HAP-1 (cell line): Measurements from ENCODE around the gene PPP3CA.

ENCODE experiments used
- DNase-seq, 2 experiments: peaks; one replicate each; pipeline ENCODE4 v3.0.0-alpha.2; 2016 to 2020; ENCODE audit warnings: low spot score in 2 of 2
- H3K27me3 ChIP-seq: fragments of 250-450 bp; sonication (Bioruptor Pico); 2 replicates; pipeline ENCODE4 v1.5.1; 2020; ENCODE audit warnings: low read depth, mild to moderate bottlenecking, moderate library complexity
- H3K36me3 ChIP-seq: fragments of 250-450 bp; sonication (Bioruptor Pico); replicated peaks from 2 replicates; pipeline ENCODE4 v1.5.1; 2020; ENCODE audit warnings: mild to moderate bottlenecking
- H3K4me1 ChIP-seq: fragments of 250-450 bp; sonication (Bioruptor Pico); 2 replicates; pipeline ENCODE4 v1.5.1; 2020; ENCODE audit warnings: mild to moderate bottlenecking
- H3K4me3 ChIP-seq: fragments of 250-450 bp; sonication (Bioruptor Pico); 2 replicates; pipeline ENCODE4 v1.5.1; 2020; ENCODE audit warnings: mild to moderate bottlenecking, moderate library complexity
- H3K9me3 ChIP-seq: fragments of 250-450 bp; sonication (Bioruptor Pico); 2 replicates; pipeline ENCODE4 v1.5.1; 2020; ENCODE audit warnings: mild to moderate bottlenecking, moderate library complexity
- in situ Hi-C: fragments of 300-500 bp; cut with MboI; formaldehyde crosslinking; loops from 3 replicates; pipeline ENCODE4 v1.14.3; 2020; ENCODE audit warnings: low sequenced_read_pairs, inconsistent platforms, mixed read lengths

The PPP3CA gene

DNA sequence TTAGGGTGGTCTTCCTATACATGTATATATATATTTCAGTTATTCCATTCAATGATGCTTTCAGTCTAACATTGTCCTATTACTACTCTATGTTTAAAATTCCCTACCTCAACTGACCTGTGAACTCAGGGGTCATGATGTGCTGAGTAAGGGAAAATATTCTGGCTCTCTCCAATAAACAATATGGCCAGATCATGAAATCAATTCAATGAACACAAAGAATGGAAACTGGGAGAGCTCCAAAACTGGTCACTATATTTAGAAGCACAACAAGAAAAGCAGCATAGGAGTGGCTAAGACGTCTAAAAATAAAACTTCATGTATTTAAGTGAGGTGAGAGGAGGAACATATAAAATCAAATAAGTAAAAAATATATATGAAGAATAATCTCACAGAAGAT is 304.5 kb downstream of the PPP3CA start:
- in situ Hi-C loops = no loop called here

DNA sequence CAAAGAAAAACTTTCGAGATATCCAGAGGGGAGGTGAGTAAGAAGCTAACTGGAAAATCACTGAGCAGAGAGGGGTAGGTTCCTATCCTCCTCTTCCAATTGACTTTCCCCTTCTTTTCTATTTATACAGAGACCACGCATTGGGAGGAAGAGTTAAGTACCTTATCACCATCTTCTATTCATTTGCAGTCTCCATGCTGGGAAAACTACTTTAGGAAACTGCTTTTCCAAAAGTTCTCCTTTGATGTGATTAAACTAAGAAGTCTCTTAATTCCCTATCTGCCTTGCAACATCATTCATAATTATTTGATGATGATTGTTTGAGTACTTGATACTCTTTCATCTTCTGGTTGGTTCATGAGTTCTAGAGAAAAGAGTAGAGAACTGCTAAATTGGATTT is 306.6 kb downstream of the PPP3CA start:
- Histone ChIP-seq H3K36me3 (no peaks in the 10 kb centered on the region; the same call in 1 of the 2 replicates), H3K9me3 (no peaks in the 10 kb centered on the region), H3K4me3 (no peak overlapping the region), H3K4me1 (no peaks in the 10 kb centered on the region), H3K27me3 (no peaks in the 10 kb centered on the region)
- in situ Hi-C loops = no loop called here
- no peak for DNase-seq

More for the DNA sequence above, 304.5 kb downstream of the PPP3CA start:
- H3K27me3 ChIP-seq = no peaks in the 10 kb centered on the region
- H3K4me1 ChIP-seq = no peaks in the 10 kb centered on the region
- no peaks in the 10 kb centered on the region for H3K9me3 ChIP-seq
- H3K36me3 ChIP-seq = no peaks in the 10 kb centered on the region; the same call in 1 of the 2 replicates
- no peak overlapping the region for H3K4me3 ChIP-seq
- DNase-seq = no peak

DNA sequence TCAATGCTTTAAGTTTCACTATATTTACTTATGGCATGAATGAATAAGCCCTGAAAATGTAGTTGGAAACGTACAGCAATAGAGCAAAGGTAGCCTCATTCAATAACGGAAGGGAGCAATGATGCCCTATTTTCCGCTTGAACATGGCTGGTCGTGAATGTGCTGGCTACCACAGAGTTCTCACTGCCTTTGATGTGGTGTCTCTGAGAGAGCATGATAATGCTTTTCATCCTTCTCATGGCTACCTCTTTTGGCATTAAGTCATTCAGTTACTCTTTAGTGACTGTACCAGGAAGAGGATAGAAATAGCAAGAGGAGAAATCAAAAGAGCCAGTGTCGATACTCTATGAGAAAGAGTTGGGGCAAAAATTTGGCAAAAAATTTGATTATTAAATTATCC is 308.0 kb downstream of the PPP3CA start:
- no peaks in the 10 kb centered on the region for H3K4me1 ChIP-seq
- no peak overlapping the region for H3K4me3 ChIP-seq
- no peaks in the 10 kb centered on the region for H3K27me3 ChIP-seq
- no peak for DNase-seq
- in situ Hi-C loops = no loop called here
- H3K36me3 ChIP-seq = no peaks in the 10 kb centered on the region
- no peaks in the 10 kb centered on the region for H3K9me3 ChIP-seq

DNA sequence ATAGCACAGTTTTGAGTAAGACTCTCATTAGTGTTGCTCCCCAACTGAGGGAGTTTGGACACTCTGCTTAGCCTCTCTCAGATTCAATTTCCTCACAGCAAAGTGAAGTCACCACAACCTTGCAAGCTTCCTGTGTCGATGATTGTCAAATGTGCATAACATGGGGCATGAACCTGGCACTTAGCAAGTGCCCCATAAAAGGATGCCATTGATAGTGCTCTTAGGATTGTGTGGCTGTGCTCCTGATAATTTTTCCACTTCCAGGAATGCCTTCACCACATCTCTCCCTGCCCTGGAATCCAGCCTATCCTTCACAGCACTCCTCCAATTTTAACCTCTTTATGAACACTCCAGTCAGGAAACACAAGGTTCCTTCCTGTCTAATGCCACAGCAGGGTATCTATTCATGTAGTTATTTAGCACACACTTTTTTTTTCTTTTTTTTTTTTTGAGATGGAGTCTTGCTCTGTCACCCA is 309.4 kb downstream of the PPP3CA start:
- in situ Hi-C loops = no loop called here
- H3K4me1 ChIP-seq = peaks cover 2% of the 10 kb centered on the region; the same call in 1 of the 2 replicates
- no peaks in the 10 kb centered on the region for H3K9me3 ChIP-seq
- H3K36me3 ChIP-seq = no peaks in the 10 kb centered on the region
- DNase-seq = no peak
- no peak overlapping the region for H3K4me3 ChIP-seq
- no peaks in the 10 kb centered on the region for H3K27me3 ChIP-seq

DNA sequence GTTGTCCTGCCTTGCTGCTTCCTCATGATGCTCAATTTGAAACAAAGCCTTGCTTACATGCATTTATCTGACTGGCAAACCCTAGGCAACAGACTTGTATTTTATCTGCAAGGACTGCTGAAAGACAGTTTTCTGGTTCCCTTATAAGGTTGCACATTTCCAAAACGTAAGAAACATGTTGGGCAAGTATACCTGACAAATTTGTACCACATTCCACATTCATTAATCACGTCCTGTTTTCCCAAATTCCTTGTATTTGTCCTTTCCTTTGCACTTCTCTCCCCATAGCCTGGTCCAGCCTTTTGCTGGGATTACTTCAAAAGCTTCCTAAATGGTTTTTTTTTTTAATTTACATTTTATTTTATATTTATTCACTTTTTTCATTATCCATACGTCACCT is 310.1 kb downstream of the PPP3CA start:
- Histone ChIP-seq H3K4me3 (no peak overlapping the region), H3K4me1 (peaks cover 9% of the 10 kb centered on the region), H3K36me3 (no peaks in the 10 kb centered on the region), H3K9me3 (no peaks in the 10 kb centered on the region), H3K27me3 (no peaks in the 10 kb centered on the region)
- in situ Hi-C loops = no loop called here
- DNase-seq = no peak

DNA sequence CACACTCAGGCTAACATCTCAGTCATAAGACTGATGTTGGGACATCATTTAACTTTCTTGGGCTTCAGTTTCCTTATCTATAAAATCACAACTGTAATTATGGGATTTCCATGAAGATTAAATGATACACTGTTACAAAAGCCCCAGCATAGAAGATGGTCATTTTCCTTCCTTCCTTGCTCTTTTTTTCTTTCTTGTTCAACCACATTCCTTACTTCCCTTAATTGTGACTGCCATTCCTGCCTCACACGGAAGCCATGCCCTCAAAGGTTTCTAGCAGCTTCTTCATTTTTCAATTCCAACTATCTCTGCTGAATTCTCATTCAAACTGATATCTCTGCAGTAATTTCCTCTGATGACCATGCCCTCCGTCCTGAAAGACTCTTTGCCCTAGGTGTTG is 311.8 kb downstream of the PPP3CA start:
- DNase-seq = no peak
- Histone ChIP-seq H3K4me1 (peaks cover 26% of the 10 kb centered on the region), H3K27me3 (no peaks in the 10 kb centered on the region), H3K4me3 (no peak overlapping the region), H3K36me3 (no peaks in the 10 kb centered on the region), H3K9me3 (no peaks in the 10 kb centered on the region)
- in situ Hi-C loops = no loop called here

DNA sequence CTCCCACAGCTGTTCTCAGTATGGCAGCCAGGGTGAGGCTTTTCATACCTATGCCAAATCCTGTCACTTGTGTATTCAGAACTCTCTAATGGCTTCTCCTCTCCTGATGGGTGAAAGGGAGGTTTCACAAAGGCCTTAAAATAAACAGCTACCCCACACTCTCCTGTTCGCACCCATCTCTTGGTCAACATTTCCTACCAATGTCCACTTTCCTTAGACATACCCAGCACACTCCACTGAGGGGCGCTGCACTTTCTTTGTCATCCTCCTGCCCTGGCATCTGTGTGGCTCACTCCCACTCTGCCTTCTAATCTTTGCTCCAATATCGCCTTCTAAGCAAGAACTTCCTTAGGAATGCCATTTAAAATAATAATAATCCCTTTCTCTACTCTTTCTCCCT is 313.3 kb downstream of the PPP3CA start:
- H3K4me1 ChIP-seq = peaks cover 36% of the 10 kb centered on the region
- H3K36me3 ChIP-seq = no peaks in the 10 kb centered on the region
- in situ Hi-C loops = no loop called here
- no peaks in the 10 kb centered on the region for H3K9me3 ChIP-seq
- peak in 1 of 2 experiments; percentile 28 for DNase-seq
- H3K27me3 ChIP-seq = no peaks in the 10 kb centered on the region
- no peak overlapping the region for H3K4me3 ChIP-seq

DNA sequence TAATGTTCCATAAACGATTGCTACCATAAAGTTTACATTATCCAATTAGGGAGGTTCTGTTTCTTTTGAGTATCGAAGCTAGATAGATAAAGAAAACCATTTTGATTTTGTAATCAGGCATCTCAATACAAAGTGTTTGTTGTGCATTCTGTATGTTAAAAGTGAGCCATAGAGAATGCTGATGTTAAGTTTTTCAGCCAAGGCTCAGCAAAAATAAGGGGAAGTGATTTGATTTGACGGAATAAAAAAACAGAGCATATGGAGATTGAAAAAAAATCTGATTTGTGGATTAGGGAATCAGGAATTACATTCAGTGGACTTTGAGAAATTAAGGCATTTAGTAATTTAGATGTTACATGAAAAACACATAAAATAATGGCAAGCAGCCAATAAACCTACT is 314.8 kb downstream of the PPP3CA start:
- Histone ChIP-seq H3K4me1 (peaks cover 50% of the 10 kb centered on the region), H3K27me3 (no peaks in the 10 kb centered on the region), H3K36me3 (no peaks in the 10 kb centered on the region), H3K4me3 (no peak overlapping the region), H3K9me3 (no peaks in the 10 kb centered on the region)
- DNase-seq = no peak
- in situ Hi-C loops = no loop called here

DNA sequence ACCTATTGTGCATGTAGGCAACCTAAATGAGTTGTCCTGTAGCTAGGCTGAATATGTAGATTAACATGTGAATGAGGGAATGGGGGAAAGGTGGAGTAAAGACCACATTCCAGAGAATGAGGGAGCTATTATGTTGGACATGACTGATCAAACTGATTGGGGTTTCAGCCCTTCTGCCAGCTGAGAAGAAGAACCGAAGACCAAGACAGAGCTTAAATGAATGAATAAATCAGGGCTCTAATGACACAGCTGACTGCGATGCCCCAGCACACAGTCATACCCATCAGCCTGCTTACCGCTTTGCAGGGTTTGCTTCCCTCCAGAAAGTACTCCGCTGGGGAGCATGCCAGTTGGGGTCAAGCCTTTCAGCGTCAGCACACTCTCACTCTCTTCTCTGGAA is 315.4 kb downstream of the PPP3CA start:
- peak; percentile 60 to 94 for DNase-seq
- no peaks in the 10 kb centered on the region for H3K36me3 ChIP-seq
- peaks cover 53% of the 10 kb centered on the region for H3K4me1 ChIP-seq
- no peaks in the 10 kb centered on the region for H3K9me3 ChIP-seq
- no peak overlapping the region for H3K4me3 ChIP-seq
- in situ Hi-C loops = no loop called here
- H3K27me3 ChIP-seq = no peaks in the 10 kb centered on the region

DNA sequence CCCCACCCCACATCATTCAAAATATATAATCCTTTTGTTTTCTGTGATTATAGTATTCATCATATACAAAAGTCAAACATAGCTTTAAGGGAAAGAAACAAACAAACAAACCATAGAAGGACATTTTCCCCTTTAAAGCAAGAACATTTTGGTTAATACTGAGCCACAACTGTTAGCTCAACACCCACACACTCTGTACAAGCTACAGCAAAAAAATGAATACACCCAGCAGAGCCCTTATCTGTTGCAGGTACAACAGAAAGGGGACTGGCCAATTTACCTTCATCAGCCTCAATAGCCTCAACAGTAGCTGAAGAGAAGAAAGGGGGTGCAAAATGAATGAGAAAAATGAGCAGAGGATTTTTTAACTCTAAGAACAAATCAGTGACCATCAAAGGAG is 318.4 kb downstream of the PPP3CA start:
- no peak for DNase-seq
- in situ Hi-C loops = no loop called here
- H3K27me3 ChIP-seq = no peaks in the 10 kb centered on the region
- no peak overlapping the region for H3K4me3 ChIP-seq
- H3K4me1 ChIP-seq = peaks cover 53% of the 10 kb centered on the region
- no peaks in the 10 kb centered on the region for H3K36me3 ChIP-seq
- H3K9me3 ChIP-seq = no peaks in the 10 kb centered on the region

DNA sequence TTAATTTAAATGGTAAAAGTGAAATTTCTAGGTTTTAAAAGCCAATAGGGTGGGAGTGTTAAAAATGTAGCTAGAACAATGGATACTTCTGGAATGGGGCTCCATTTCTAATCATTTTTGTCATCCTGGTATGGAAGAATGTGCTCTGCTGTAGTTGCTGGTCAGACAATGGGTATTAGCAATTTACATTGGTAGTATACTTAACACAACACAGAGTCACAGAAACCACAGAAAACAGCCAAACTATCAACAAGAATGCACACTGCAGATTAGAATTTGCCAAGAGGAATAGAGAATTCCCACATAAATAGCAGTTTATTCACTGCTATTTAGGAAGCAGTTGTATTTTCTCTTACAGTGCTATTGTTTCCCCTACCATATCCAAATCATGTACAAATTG is 319.6 kb downstream of the PPP3CA start:
- in situ Hi-C loops = no loop called here
- peaks cover 52% of the 10 kb centered on the region for H3K4me1 ChIP-seq
- no peaks in the 10 kb centered on the region for H3K9me3 ChIP-seq
- no peaks in the 10 kb centered on the region for H3K36me3 ChIP-seq
- H3K27me3 ChIP-seq = no peaks in the 10 kb centered on the region
- no peak overlapping the region for H3K4me3 ChIP-seq
- peak in 1 of 2 experiments; percentile 56 for DNase-seq

DNA sequence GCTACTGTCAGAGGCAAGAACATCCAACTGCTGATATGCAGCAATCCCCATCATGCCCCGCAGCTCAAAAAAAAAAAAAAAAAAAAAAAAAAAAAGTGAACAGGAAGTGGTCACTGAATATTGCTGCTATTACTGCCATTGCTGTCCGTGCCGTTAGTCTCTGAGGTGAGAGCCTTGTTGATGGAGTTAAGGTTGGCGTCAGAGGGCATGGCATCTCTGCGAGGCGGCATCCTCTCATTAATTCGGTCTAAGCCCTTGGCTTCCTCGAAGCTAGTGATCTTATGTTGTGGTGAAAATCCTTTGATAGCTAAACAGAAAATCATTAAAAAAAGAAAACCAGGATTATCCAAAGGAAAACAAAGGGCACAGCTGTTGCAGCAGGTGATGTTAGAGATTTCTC is 321.6 kb downstream of the PPP3CA start:
- no peaks in the 10 kb centered on the region for H3K9me3 ChIP-seq
- in situ Hi-C loops = no loop called here
- DNase-seq = no peak

DNA sequence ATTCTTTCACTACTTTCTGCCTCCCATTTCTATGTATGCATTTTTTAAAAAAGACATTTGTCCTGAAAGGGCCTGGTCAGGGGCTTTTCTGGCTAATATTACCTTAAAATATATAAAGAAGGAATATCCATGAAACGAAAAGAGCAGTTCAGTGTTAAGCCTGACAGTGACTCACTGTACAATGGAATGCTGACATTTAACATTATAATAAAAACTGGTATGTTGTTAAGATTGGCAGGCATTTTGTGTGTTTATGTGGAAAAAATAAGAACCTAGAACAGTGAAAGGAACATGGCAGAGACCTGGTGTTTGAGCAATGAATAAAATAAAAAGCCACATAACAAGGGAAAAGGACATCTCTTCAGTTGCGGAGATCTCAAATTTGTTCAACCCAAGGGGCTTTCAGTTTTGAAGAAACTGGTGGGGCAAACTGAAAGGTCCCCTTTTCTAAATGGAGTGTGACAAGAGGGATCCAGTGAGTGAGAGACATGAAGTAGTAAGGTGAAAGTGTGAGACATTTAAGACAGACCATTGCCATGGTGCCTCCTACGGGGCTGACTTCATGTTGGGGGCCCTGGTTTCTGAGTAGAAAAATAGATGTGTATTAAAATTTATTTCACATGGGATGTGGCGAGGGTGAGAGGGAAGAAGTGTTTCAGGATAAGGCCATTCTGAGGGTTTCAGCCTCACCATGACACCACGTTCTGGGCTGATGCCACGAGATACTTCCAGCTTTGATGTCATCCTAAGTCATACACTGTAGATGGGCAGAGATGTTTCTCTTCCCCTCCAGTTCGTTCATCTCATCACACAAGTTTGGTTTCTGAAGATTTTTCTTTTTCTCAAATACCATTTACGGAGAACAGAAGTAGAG is 324.9 kb downstream of the PPP3CA start:
- Histone ChIP-seq H3K27me3 (no peaks in the 10 kb centered on the region), H3K9me3 (no peaks in the 10 kb centered on the region), H3K36me3 (no peaks in the 10 kb centered on the region), H3K4me3 (no peak overlapping the region), H3K4me1 (peaks cover 32% of the 10 kb centered on the region)
- peak in 1 of 2 experiments; percentile 77 for DNase-seq
- in situ Hi-C loops = no loop called here

More for the DNA sequence above, 321.6 kb downstream of the PPP3CA start:
- Histone ChIP-seq H3K27me3 (no peaks in the 10 kb centered on the region), H3K4me3 (no peak overlapping the region), H3K4me1 (peaks cover 52% of the 10 kb centered on the region), H3K36me3 (no peaks in the 10 kb centered on the region)

DNA sequence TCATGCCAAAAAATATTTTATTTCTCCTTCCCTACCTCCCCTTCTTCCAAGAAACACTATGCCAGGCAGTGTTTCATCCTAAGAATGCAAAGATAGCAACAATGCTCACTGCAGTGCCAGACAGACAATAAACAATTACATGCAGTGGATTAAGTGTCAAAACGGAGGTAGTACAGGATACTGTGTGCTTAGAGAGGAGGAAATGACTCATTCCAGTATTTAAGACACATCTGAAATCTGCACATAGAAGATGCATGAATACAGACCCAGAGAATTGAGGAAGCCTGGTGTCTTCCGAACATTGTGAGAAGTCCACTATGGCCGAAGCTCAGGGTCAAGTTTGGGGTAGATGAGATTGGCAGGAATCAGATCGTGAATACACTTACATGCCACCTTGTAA is 326.4 kb downstream of the PPP3CA start:
- H3K9me3 ChIP-seq = no peaks in the 10 kb centered on the region
- H3K36me3 ChIP-seq = no peaks in the 10 kb centered on the region
- H3K4me3 ChIP-seq = no peak overlapping the region
- no peak for DNase-seq
- in situ Hi-C loops = no loop called here
- peaks cover 31% of the 10 kb centered on the region for H3K4me1 ChIP-seq
- no peaks in the 10 kb centered on the region for H3K27me3 ChIP-seq
